Measurements from ENCODE around the gene NUTM2G.
"Not testable (repeated sequence)": the region's sequence is repeated elsewhere in the genome, so short reads cannot be mapped to it uniquely, and the experiment has no call there.

Gene NUTM2G

DNA sequence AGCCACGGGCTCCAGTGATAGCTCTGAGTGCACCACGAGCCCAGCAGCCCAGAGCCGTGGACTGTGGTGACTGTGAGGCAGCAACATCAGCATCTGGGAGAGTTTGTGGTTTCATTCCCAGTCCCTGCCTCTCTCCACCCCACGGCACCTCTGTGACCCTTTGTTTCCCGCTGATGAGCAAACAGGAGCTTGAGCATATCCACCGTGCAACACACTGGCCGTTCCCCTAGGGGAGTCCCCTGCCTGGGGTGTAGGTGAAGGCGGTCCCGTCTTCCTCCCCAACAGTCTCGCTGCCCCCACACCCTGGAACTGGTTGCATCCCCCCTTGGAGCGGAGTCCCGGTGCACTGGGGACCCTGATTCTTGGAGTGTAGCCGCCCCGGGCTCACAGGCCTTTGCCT is 5.5 kb downstream of the NUTM2G start:
- POLR2A ChIA-PET; CTCF ChIA-PET; DNase-seq (ENCODE audit: extremely low spot score): not testable (repeated sequence)

DNA sequence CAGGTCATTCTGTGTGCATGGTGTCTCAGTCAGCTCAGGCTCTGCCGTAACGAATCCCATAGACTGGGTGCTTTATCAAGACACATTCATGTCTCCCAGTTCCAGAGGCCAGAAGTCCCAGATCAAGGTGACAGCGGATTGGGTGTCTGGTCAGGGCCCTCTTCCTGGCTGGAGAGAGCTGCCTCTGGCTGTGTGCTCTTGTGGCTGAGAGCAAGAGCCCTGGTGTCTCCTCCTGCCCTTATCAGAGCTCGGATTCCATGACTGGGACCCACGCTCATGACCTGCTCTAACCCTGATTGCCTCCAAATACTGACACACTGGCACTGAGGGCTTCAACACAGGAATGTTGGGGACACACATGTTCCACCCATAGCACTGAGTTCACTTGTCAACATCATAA is 6.1 kb downstream of the NUTM2G start:
- DNase-seq (ENCODE audit: extremely low spot score); POLR2A ChIA-PET; CTCF ChIA-PET: not testable (repeated sequence)

DNA sequence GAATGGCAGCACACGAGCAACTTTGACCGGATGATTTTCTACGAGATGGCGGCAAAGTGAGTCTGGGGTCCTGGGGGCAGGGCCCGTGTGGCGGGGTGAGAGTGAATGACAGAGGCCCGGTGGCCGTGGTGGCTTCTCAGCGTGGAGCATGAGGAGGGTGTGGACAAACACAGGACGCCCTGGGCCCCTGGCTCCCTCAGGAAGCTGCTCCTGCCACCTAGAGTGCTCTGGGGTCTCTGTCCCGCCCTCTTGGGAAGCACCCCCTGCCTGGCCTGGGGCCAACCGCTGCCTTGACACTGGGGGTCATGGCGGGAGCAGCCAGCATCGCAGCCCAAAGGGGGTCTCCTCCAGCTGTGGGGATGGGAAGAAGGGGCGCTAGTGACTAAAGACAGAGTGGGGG is 6.8 kb downstream of the NUTM2G start:
- CTCF ChIA-PET; POLR2A ChIA-PET; DNase-seq (ENCODE audit: extremely low spot score): not testable (repeated sequence)

DNA sequence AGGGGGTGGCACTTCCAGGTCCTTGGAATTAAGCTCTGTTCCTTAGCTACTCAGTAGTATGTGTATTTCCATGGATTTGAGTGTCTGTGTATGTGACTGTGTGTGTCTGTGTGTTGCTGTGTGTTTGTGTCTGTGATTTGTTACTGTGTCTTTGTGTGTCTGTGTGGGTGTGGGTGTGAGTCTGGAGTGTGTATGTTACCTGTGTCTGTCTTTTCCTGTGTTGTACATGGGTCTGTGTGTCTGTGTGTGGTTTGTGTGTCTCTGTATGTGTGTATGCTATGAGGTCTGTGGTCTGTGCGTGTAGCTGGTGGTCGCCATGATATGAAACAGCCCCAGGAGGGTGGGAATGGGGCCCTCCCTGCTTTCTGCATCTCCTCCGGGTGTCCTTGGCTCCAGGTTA is 8.8 kb downstream of the NUTM2G start:
- CTCF ChIA-PET; POLR2A ChIA-PET; DNase-seq (ENCODE audit: extremely low spot score): not testable (repeated sequence)

DNA sequence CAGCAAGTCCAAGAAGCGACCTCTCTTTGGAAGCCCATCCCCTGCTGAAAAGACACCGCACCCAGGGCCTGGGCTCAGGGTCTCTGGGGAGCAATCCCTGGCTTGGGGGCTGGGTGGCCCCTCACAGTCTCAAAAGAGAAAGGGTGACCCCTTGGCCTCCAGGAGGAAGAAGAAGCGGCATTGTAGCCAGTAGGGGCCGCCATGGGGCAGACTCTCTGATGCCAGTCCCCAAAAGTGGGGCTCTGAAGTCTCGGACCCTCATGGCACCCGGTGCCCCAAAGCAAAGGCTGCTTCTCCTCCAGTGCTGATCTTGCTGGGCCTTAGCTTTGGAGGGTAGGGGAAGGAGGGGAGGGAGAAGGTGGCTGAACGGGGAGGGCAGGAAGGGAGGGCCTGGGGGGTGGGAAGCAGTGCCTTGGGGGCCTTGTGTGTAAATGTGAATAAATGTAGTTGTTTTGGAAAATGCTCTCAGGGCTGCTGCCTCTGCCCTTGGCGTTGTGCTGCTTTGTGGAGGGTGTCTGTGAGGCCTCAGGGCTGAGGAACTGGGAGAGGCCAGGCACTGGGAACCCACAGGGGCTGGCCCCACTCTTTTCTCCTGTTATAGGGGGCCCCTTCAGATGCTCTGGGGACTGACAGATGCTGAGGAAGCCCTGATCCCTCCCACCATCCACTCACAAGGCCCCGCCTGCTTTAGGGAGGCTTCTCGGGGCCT is 10.5 kb downstream of the NUTM2G start:
- POLR2A ChIA-PET; DNase-seq (ENCODE audit: extremely low spot score); CTCF ChIA-PET: not testable (repeated sequence)

DNA sequence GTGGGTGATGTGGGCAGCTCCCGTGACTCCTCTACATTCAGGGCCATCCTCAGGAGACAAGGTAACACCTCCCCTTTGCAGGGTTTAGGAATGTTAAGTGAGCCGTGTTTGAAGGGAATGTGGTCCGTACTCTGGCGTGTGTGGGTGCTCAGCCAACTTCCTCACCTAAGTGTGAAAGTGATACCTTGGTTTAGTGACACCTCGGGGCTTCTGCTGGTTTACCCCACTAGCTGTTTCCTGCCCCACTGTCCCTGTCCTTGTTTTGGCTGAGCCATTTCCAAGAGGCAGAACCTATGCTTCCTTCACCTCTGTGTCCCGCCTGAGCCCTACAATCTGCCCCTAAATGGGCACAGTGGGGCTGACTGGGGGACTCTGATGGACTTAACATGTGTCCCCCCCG is 12.3 kb downstream of the NUTM2G start:
- CTCF ChIA-PET; POLR2A ChIA-PET; DNase-seq (ENCODE audit: extremely low spot score): not testable (repeated sequence)

DNA sequence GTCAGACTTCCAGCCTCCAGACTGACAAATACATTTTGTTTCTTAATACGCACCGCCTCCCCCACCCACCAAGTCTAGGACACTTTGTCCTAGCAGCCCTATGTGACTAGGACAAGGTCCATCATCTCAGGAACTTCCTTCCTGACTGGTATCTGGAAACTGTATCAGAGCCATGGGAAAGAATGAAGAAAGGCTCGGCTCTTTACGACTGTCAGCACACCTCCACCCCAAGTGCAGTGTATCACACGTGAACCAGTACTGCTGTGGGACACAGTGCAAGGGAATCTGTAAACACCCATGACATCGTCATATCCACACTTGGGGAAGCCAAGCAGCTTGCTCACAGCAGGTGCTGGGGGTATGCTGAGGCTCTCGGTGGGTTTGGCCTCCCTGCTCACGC is 13.0 kb downstream of the NUTM2G start:
- CTCF ChIA-PET; DNase-seq (ENCODE audit: extremely low spot score): not testable (repeated sequence)

DNA sequence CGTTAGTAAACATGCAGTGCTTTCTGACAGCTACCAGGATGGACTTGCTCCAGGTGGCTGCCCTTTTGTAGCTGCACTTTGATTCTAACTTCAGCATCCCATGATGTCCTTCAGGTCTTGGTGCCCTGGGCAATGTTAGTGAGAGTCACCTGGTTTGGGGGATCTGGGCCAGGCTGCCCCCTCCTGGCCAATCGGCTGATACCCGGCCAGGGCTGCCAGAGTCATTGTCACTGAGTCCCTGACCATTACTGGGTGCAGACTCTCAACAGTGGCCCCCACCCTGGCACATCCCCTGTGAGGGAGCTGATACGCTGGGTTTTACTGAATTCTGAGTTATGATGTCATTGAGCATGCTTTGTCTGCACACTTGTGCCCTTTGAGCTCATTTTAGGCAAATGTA is 13.5 kb downstream of the NUTM2G start:
- POLR2A ChIA-PET; CTCF ChIA-PET; DNase-seq (ENCODE audit: extremely low spot score): not testable (repeated sequence)

More for the DNA sequence above, 13.0 kb downstream of the NUTM2G start:
- POLR2A ChIA-PET = not testable (repeated sequence)

DNA sequence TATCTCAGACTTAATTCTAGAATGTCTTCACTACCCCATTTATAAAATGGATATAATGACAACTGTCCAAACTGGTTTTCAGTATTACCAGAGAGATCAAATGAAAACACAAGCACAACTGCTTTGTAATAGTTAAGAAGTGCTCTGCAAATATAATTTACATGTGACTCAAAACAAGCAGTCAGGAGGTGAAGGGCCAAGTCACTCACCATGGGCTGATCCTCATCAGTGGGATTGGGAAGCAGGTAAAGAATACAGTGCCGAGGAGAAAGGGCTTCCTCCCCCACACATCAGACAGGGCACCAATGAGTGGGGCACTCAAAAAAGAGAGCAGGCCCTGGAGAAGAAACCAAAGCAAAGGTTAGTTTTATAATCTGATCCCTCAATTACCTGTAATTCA is 20.7 kb downstream of the NUTM2G start:
- POLR2A ChIA-PET; CTCF ChIA-PET; DNase-seq (ENCODE audit: extremely low spot score): not testable (repeated sequence)

DNA sequence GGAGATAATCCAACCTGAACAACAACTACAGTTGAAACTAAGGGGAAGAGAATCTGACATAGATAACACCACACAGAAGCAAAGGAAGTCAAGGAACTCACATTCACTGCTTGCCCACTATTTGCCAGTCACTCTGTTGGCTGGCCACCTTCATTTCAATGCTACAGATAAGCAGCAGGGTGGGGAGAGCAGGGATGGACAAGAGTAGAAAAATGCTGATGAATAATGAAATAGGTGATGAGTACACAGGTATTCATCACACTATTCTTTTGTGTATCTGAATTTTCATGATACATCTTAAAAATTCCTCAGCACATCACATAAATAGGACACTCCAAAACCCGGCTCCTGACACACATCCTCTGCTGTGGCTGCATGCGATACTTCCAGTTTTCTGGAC is 21.9 kb downstream of the NUTM2G start:
- POLR2A ChIA-PET; CTCF ChIA-PET; DNase-seq (ENCODE audit: extremely low spot score): not testable (repeated sequence)

DNA sequence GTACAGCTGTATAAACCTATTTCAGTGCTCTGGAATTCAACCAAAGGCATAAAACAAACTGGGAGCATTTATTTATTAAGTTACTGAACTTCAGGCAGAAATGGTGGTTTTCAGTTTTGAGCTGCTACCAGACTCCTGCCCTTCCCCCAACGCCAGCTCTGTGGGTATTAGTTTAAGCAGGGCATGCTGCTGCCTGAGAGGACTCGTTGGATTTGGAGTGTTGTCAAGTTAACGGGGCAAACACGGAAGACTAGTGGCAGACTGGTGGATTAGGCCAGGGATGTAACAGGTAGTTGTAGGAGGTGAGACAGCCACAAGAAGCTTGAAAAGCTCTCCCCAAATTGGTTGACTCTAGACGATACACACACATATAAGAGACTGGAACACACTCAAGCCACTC is 38.9 kb downstream of the NUTM2G start:
- DNase-seq (ENCODE audit: extremely low spot score); POLR2A ChIA-PET; CTCF ChIA-PET: not testable (repeated sequence)

DNA sequence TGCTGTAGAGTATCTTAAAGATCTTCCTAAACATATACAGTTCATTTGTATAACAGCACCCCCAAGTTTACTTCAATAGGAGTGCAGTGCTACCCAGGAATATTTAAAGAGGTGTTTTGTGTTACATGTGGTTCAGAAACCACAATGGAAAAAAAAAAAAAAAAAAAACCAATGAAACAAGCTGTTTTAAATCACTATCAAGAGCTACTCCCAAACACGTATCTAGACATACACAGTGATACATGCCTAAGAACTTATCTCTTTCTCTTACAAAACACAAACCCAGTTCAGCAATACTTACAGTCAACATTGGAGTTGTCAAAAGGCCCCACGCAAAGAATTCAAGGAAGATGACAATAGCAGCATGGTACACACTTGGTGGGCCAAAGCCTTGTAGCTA is 43.9 kb downstream of the NUTM2G start:
- CTCF ChIA-PET; DNase-seq (ENCODE audit: extremely low spot score); POLR2A ChIA-PET: not testable (repeated sequence)

DNA sequence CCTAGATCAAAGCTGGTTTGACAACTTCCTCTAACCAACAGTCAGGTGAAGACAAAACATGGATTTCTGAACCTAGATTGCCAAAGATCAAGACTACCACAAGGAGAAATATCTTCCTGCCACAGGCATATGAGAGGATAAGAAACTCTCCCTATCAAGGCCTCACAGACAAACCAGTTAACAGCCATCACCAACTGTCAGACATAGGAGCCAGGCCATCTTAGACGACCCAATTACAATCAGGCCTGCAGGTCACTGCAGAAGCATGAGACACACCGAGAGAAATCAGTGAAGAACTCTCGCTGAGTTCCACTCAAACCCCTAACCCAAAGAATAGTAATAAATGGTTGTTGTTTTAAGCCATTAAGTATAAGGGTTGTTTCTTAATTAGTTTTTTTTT is 45.4 kb downstream of the NUTM2G start:
- POLR2A ChIA-PET, CTCF ChIA-PET: not testable (repeated sequence)

DNA sequence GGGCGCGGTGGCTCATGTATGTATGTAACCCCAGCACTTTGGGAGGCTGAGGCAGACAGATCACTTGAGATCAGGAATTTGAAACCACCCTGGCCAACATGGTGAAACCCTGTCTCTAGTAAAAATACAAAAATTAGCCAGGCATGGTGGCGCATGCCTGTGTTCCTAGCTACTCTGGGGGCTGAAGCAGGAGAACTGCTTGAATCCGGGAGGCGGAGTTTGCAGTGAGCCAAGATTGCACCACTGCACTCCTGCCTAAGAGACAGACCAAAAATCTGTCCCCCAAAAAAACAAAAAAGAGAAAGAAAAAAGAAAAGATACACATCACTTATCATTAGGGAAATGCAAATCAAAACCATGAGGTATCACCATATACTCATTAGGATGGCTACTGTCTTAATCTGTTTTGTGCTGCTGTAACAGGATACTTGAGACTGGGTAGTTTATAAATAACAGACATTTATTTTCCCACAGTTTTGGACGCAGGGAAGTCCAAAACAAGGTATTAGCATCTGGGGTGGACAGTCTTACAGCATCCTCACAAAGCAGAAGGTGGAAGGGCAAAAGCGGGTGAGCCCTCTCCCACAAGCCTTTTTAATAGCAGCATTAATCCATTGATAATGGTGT is 55.0 kb downstream of the NUTM2G start:
- POLR2A ChIA-PET; DNase-seq (ENCODE audit: extremely low spot score); CTCF ChIA-PET: not testable (repeated sequence)

More for the DNA sequence above, 45.4 kb downstream of the NUTM2G start:
- DNase-seq (ENCODE audit: extremely low spot score) = not testable (repeated sequence)

DNA sequence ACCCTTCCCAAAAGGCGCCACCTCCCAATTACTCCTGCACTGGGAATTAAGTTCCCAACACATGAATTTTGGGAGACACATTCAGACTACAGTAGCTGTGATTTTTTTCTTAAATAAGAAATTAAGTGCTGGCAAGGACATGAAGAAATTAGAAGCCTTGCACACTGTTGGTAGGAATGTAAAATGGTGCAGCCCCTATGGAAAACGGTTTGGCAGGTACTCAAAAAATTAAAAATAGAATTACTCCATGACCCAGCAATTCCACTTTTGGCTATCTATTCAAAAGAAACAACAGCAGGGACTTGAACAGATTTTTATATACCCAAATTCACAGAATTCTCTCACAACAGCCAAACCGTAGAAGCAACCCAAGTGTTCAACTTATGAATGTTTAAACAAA is 55.5 kb downstream of the NUTM2G start:
- CTCF ChIA-PET; POLR2A ChIA-PET; DNase-seq (ENCODE audit: extremely low spot score): not testable (repeated sequence)

DNA sequence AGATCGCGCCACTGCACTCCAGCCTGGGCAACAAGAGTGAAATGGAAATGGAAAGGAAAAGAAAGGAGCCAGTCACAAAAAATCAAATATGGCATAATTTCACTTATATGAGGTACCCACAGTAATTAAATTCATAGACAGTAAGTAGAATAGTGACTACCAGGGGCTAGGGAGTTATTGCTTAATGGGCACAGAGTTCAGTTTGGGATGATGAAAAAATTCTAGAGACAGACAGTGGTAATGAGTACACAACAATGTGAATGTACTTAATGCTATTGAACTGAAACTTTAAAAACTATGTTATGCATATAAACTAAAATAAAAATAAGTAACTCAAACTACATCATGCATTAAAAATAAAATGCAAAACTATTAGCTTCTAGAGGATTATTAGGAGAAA is 56.2 kb downstream of the NUTM2G start:
- DNase-seq (ENCODE audit: extremely low spot score); POLR2A ChIA-PET; CTCF ChIA-PET: not testable (repeated sequence)
